ENCODE data around the gene MYT1.

DNA sequence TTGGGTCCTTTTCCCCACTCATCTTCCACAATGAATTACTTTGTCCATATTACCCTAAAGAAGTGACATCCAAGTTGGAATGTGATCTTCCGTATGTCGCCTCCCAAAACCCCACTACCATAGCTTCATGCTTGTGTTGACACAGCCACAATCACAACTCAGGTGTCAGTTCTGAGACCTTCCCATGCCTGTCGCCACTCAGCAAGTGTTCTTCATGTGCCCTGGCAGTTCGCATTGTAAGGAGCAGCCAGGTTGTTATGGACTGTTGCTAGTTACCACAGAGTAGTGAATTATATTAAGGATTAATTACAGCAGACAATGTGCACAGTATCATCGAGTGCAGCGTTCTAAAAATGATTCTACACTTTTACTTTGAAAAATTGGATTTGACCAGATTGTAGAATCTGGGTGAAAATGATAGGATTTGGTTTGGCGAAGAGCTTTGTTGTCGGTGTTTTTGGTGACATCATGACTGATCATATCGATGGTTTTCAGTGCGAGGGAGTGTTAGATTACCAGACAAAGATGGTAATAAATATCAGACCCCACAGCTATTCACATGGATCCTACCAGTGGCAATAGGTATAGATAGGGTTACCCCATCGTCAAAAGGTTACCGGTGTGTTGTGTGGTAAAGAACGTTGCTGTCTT is 93.0 kb downstream of the MYT1 start:
- TF ChIP-seq, protein P1, sequence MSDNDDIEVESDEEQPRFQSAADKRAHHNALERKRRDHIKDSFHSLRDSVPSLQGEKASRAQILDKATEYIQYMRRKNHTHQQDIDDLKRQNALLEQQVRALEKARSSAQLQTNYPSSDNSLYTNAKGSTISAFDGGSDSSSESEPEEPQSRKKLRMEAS (CRISPR knock-in tag; IDR thresholded peaks at IDR 0.05), result no peak
- TF ChIP-seq ZNF232 (CRISPR knock-in tag; IDR thresholded peaks at IDR 0.05) (no peak), SP1 (CRISPR knock-in tag; conservative IDR thresholded peaks at IDR 0.05) (no peak)
